H1 (cell line): ENCODE data around the gene GGA2. TPM values are rescaled to one million over a fixed set of nuclear protein-coding genes. Genes with fewer than 3 reads are reported as not detected.

ENCODE experiments used
- BCL11A ChIP-seq, 2 experiments: IDR thresholded peaks; one replicate each; pipeline ENCODE4 v1.6.1; 2011; ENCODE audit warnings: low read depth in 2 of 2, low read length in 2 of 2, mild to moderate bottlenecking in 2 of 2
- EZH2 ChIP-seq: fragments of 200-600 bp; sonication (generic); IDR thresholded peaks from 2 replicates; pipeline ENCODE4 v1.7.1; 2012; ENCODE audit warnings: low read depth, mild to moderate bottlenecking, moderate library complexity, low read length, inconsistent platforms; ENCODE audit not compliant: severe bottlenecking
- TEAD4 ChIP-seq: IDR thresholded peaks from 2 replicates; pipeline ENCODE4 v1.6.1; 2012; ENCODE audit warnings: low read depth, low read length, inconsistent platforms, mixed read lengths
- YY1 ChIP-seq: IDR thresholded peaks from 2 replicates; pipeline ENCODE4 v1.6.1; 2011; ENCODE audit warnings: low read depth, mild to moderate bottlenecking, low read length
- ZNF274 ChIP-seq: IDR thresholded peaks from 2 replicates; pipeline ENCODE4 v1.7.0; 2012; ENCODE audit warnings: low read length, borderline replicate concordance; ENCODE audit errors: extremely low read depth
- polyA plus RNA-seq, 7 experiments: library from polyadenylated mRNA; depleted of rRNA in 3 of 7; stranded (reverse) in 5 of 7; unstranded in 2 of 7; fragments of >200 nt in 5 of 7; fragments of 200-250 nt in 2 of 7; gene quantifications; 1 replicate in 5 of 7; 2 replicates in 1 of 7; 4 replicates in 1 of 7; pipeline versions ENCODE4 v1.2.1 to v1.2.3, GENCODE V29; 2011 to 2013; ENCODE audit warnings: missing spikeins in 2 of 7, mixed read lengths in 2 of 7
- total RNA-seq: library from RNA; stranded (reverse); fragmentation: NEBNext Ultra II Directional; extraction: Animal tissue kit (Norgen Biotek cat#: 25700); gene quantifications from 2 replicates; pipeline ENCODE4 v1.2.1, GENCODE V29; 2021

GGA2 gene
- total and polyA plus RNA-seq, 2 of the 8 experiments (the other 6 are each of a cell fraction or from before 2014, with no cell fraction given), result 65.8 to 114 TPM

DNA sequence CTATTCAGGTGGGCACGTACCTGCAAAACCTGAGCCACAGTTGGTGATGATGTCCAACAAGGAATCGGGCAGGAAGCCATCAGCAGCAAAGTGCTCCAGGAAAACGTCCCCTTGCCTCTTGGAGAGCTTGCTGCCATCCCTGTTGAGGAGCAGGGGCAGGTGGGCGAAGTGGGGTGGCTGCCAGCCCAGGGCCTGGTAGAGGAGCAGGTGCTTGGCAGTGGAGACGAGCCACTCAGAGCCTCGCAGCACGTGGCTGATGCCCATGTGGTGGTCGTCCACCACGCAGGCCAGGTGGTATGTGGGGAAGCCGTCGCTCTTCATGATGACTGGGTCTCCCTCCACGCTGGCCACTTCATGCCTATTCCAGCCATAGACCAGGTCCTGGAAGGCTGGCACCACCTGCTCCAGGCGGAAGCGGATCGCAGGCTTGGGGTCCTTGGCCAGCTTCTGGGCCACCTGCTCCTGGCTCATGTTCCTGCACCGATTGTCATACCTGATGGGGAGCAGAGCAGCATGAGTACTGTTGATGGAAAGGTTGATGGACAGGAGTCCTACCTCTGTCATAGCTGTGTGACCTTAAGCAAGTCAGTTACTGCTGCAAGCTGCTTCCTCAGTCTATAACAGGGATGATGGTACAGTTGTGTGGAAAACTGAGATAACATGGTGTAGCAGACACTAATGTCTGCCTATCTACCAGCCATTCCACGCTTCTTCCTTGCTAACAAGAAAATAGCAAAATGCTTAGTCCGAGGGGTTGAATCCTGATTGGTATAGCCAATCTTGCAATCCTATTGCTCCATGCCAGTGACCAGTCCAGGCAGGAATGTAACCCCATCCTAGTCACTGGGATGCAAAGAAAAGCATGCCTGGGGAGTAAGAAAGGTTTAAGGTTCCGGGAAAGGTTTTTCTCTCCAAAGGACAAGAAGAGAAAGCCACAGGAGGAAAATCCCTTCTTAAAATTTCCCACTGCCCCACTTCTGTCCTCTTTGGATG, 24.9 kb upstream of the GGA2 start (continued):
- TF ChIP-seq EZH2, result no peak
- no peak for TF ChIP-seq BCL11A (IDR thresholded peaks at IDR 0.05; ENCODE audit: low read depth in 2 of 2, low read length in 2 of 2)
- TF ChIP-seq TEAD4, result no peak
- TF ChIP-seq YY1, result no peak
- no peak for TF ChIP-seq ZNF274
